Measurements from ENCODE around the gene FBXL17.

Gene FBXL17

GRCh38 chr5:108093186-108093585 lies 288.7 kb downstream of the FBXL17 start:
- Histone ChIP-seq H3K27me3 (ENCODE audit: control insufficient read depth in 1 of 2, insufficient read depth in 2 of 2, low read length in 2 of 2) (no peaks in the 10 kb centered on the region), H3K9me3 (ENCODE audit: control insufficient read depth in 1 of 2, low read length in 2 of 2) (no peaks in the 10 kb centered on the region), H3K4me1 (ENCODE audit: control insufficient read depth in 1 of 2, insufficient read depth in 2 of 2, low read length in 2 of 2) (no peaks in the 10 kb centered on the region), H3K27ac (ENCODE audit: low read depth, low read length) (no peak overlapping the region), H3K4me3 (ENCODE audit: low read depth in 1 of 2, low read length in 2 of 2) (no peak overlapping the region), H3K36me3 (ENCODE audit: control insufficient read depth in 1 of 2, insufficient read depth in 2 of 2, low read length in 2 of 2) (no peaks in the 10 kb centered on the region), H3K9ac (ENCODE audit: low read depth in 1 of 2, low read length in 2 of 2) (no peak overlapping the region)

GRCh38 chr5:108090946-108091345 lies 291.0 kb downstream of the FBXL17 start:
- H3K9ac ChIP-seq (ENCODE audit: low read depth in 1 of 2, low read length in 2 of 2) = no peak overlapping the region
- H3K4me3 ChIP-seq (ENCODE audit: low read depth in 1 of 2, low read length in 2 of 2) = no peak overlapping the region
- H3K4me1 ChIP-seq (ENCODE audit: control insufficient read depth in 1 of 2, insufficient read depth in 2 of 2, low read length in 2 of 2) = no peaks in the 10 kb centered on the region
- H3K36me3 ChIP-seq (ENCODE audit: control insufficient read depth in 1 of 2, insufficient read depth in 2 of 2, low read length in 2 of 2) = no peaks in the 10 kb centered on the region
- no peaks in the 10 kb centered on the region for H3K9me3 ChIP-seq (ENCODE audit: control insufficient read depth in 1 of 2, low read length in 2 of 2)
- no peaks in the 10 kb centered on the region for H3K27me3 ChIP-seq (ENCODE audit: control insufficient read depth in 1 of 2, insufficient read depth in 2 of 2, low read length in 2 of 2)
- H3K27ac ChIP-seq (ENCODE audit: low read depth, low read length) = no peak overlapping the region

DNA sequence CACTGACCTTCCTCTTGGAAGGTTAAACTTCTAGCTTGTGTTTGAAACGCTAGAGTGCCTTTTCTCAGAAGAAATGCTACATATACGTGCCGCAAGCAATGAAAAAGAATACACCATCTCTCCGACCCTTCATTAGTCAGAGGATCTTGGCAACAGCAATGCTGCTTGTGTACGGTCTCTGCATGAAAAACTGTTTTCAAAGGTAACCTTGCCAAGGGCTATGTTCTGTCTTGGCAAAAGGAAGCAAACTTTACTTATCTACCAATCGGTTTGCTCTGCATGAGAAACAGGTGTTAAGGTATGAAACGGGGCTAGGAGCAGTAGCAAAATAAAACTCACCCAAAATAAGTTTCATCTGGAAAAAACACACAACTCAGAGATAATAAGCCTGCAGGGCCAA lies 297.8 kb downstream of the FBXL17 start:
- H3K9ac ChIP-seq (ENCODE audit: low read depth in 1 of 2, low read length in 2 of 2) = no peak overlapping the region
- H3K4me3 ChIP-seq (ENCODE audit: low read depth in 1 of 2, low read length in 2 of 2) = no peak overlapping the region
- no peaks in the 10 kb centered on the region for H3K27me3 ChIP-seq (ENCODE audit: control insufficient read depth in 1 of 2, insufficient read depth in 2 of 2, low read length in 2 of 2)
- no peak overlapping the region for H3K27ac ChIP-seq (ENCODE audit: low read depth, low read length)
- H3K4me1 ChIP-seq (ENCODE audit: control insufficient read depth in 1 of 2, insufficient read depth in 2 of 2, low read length in 2 of 2) = no peaks in the 10 kb centered on the region
- H3K36me3 ChIP-seq (ENCODE audit: control insufficient read depth in 1 of 2, insufficient read depth in 2 of 2, low read length in 2 of 2) = no peaks in the 10 kb centered on the region
- no peaks in the 10 kb centered on the region for H3K9me3 ChIP-seq (ENCODE audit: control insufficient read depth in 1 of 2, low read length in 2 of 2)

- Histone ChIP-seq H3K9ac (ENCODE audit: low read depth in 1 of 2, low read length in 2 of 2) (no peak overlapping the region), H3K36me3 (ENCODE audit: control insufficient read depth in 1 of 2, insufficient read depth in 2 of 2, low read length in 2 of 2) (no peaks in the 10 kb centered on the region)
These were observed 298.7 kb downstream of the FBXL17 start for GRCh38 chr5:108083232-108083631.

GRCh38 chr5:108081707-108082106 lies 300.2 kb downstream of the FBXL17 start:
- Histone ChIP-seq H3K4me1 (ENCODE audit: control insufficient read depth in 1 of 2, insufficient read depth in 2 of 2, low read length in 2 of 2) (no peaks in the 10 kb centered on the region), H3K4me3 (ENCODE audit: low read depth in 1 of 2, low read length in 2 of 2) (no peak overlapping the region), H3K27me3 (ENCODE audit: control insufficient read depth in 1 of 2, insufficient read depth in 2 of 2, low read length in 2 of 2) (no peaks in the 10 kb centered on the region), H3K9ac (ENCODE audit: low read depth in 1 of 2, low read length in 2 of 2) (no peak overlapping the region), H3K9me3 (ENCODE audit: control insufficient read depth in 1 of 2, low read length in 2 of 2) (no peaks in the 10 kb centered on the region), H3K36me3 (ENCODE audit: control insufficient read depth in 1 of 2, insufficient read depth in 2 of 2, low read length in 2 of 2) (no peaks in the 10 kb centered on the region), H3K27ac (ENCODE audit: low read depth, low read length) (no peak overlapping the region)

More at GRCh38 chr5:108083232-108083631, 298.7 kb downstream of the FBXL17 start:
- no peaks in the 10 kb centered on the region for H3K9me3 ChIP-seq (ENCODE audit: control insufficient read depth in 1 of 2, low read length in 2 of 2)
- no peak overlapping the region for H3K27ac ChIP-seq (ENCODE audit: low read depth, low read length)
- H3K27me3 ChIP-seq (ENCODE audit: control insufficient read depth in 1 of 2, insufficient read depth in 2 of 2, low read length in 2 of 2) = no peaks in the 10 kb centered on the region
- no peaks in the 10 kb centered on the region for H3K4me1 ChIP-seq (ENCODE audit: control insufficient read depth in 1 of 2, insufficient read depth in 2 of 2, low read length in 2 of 2)
- H3K4me3 ChIP-seq (ENCODE audit: low read depth in 1 of 2, low read length in 2 of 2) = no peak overlapping the region

DNA sequence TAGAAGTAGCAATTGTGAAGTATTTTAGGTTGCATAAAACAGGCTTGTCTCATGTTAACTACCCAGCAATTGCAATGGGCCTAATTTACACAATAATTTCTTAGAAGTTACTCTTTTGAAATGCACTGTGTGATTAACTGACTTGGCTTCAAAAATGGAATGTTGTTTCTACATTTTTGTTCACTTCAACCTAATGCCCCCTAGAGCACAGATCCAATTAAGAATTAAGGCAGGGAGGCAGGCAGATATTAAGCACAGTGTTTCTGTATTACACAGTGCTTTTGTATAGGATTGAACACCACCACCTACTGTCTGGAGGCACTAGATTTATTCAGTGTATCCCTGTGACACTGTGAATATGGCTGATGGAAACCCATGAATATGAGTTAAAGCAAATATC lies 302.1 kb downstream of the FBXL17 start:
- H3K9me3 ChIP-seq (ENCODE audit: control insufficient read depth in 1 of 2, low read length in 2 of 2) = no peaks in the 10 kb centered on the region
- H3K9ac ChIP-seq (ENCODE audit: low read depth in 1 of 2, low read length in 2 of 2) = no peak overlapping the region
- no peak overlapping the region for H3K4me3 ChIP-seq (ENCODE audit: low read depth in 1 of 2, low read length in 2 of 2)
- no peaks in the 10 kb centered on the region for H3K36me3 ChIP-seq (ENCODE audit: control insufficient read depth in 1 of 2, insufficient read depth in 2 of 2, low read length in 2 of 2)
- no peaks in the 10 kb centered on the region for H3K4me1 ChIP-seq (ENCODE audit: control insufficient read depth in 1 of 2, insufficient read depth in 2 of 2, low read length in 2 of 2)
- H3K27me3 ChIP-seq (ENCODE audit: control insufficient read depth in 1 of 2, insufficient read depth in 2 of 2, low read length in 2 of 2) = no peaks in the 10 kb centered on the region
- H3K27ac ChIP-seq (ENCODE audit: low read depth, low read length) = no peak overlapping the region

DNA sequence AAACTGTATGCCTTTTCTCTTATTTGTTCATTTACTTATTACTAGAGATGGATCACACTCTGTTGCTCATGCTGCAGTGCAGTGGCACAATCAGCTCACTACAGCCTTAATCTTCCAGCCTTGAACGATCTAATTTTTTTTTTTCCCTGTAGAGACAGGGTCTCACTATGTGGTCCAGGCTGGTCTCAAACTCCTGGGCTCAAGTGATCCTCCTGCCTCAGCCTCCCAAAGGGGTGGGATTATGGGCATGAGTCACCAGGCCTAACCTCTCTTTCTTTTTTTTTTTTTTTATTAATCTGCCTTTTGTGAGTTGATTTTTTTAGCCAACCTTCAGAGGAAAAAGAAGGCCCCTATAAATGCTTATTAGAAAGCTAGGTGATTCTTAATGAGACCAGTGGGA lies 303.0 kb downstream of the FBXL17 start:
- no peaks in the 10 kb centered on the region for H3K36me3 ChIP-seq (ENCODE audit: control insufficient read depth in 1 of 2, insufficient read depth in 2 of 2, low read length in 2 of 2)
- H3K9me3 ChIP-seq (ENCODE audit: control insufficient read depth in 1 of 2, low read length in 2 of 2) = peaks cover 0 to under 1% of the 10 kb centered on the region in 2 donors
- no peak overlapping the region for H3K9ac ChIP-seq (ENCODE audit: low read depth in 1 of 2, low read length in 2 of 2)
- H3K27ac ChIP-seq (ENCODE audit: low read depth, low read length) = no peak overlapping the region
- no peaks in the 10 kb centered on the region for H3K27me3 ChIP-seq (ENCODE audit: control insufficient read depth in 1 of 2, insufficient read depth in 2 of 2, low read length in 2 of 2)
- H3K4me1 ChIP-seq (ENCODE audit: control insufficient read depth in 1 of 2, insufficient read depth in 2 of 2, low read length in 2 of 2) = no peaks in the 10 kb centered on the region
- H3K4me3 ChIP-seq (ENCODE audit: low read depth in 1 of 2, low read length in 2 of 2) = no peak overlapping the region

GRCh38 chr5:108078345-108078744 lies 303.6 kb downstream of the FBXL17 start:
- Histone ChIP-seq H3K36me3 (ENCODE audit: control insufficient read depth in 1 of 2, insufficient read depth in 2 of 2, low read length in 2 of 2) (no peaks in the 10 kb centered on the region), H3K27me3 (ENCODE audit: control insufficient read depth in 1 of 2, insufficient read depth in 2 of 2, low read length in 2 of 2) (no peaks in the 10 kb centered on the region), H3K4me1 (ENCODE audit: control insufficient read depth in 1 of 2, insufficient read depth in 2 of 2, low read length in 2 of 2) (no peaks in the 10 kb centered on the region), H3K9me3 (ENCODE audit: control insufficient read depth in 1 of 2, low read length in 2 of 2) (peaks cover 0 to 2% of the 10 kb centered on the region in 2 donors), H3K27ac (ENCODE audit: low read depth, low read length) (no peak overlapping the region), H3K4me3 (ENCODE audit: low read depth in 1 of 2, low read length in 2 of 2) (no peak overlapping the region), H3K9ac (ENCODE audit: low read depth in 1 of 2, low read length in 2 of 2) (no peak overlapping the region)

GRCh38 chr5:108074626-108075025 lies 307.3 kb downstream of the FBXL17 start:
- no peak overlapping the region for H3K27ac ChIP-seq (ENCODE audit: low read depth, low read length)
- no peaks in the 10 kb centered on the region for H3K27me3 ChIP-seq (ENCODE audit: control insufficient read depth in 1 of 2, insufficient read depth in 2 of 2, low read length in 2 of 2)
- no peaks in the 10 kb centered on the region for H3K36me3 ChIP-seq (ENCODE audit: control insufficient read depth in 1 of 2, insufficient read depth in 2 of 2, low read length in 2 of 2)
- no peak overlapping the region for H3K9ac ChIP-seq (ENCODE audit: low read depth in 1 of 2, low read length in 2 of 2)
- H3K4me1 ChIP-seq (ENCODE audit: control insufficient read depth in 1 of 2, insufficient read depth in 2 of 2, low read length in 2 of 2) = no peaks in the 10 kb centered on the region
- peaks cover 0 to 2% of the 10 kb centered on the region in 2 donors for H3K9me3 ChIP-seq (ENCODE audit: control insufficient read depth in 1 of 2, low read length in 2 of 2)
- no peak overlapping the region for H3K4me3 ChIP-seq (ENCODE audit: low read depth in 1 of 2, low read length in 2 of 2)

DNA sequence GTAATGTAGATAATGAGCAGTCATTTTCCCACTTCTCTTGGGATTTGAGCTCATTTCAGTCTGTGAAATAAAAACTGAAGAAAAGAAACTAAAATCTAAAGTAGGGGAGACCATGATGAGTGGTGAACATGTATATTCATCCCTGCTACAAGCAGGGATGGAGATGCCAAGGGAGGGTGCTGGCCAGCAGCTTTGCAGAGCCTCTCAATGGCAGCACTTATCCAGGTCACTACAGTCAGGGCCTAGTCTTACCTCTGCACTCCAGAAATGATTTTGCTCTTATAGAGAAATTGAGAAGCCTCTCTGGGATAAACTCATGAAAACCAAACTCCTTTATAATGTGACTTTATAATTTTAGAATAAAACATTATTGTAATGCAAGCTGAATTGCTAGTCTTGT lies 317.6 kb downstream of the FBXL17 start:
- Histone ChIP-seq H3K4me1 (ENCODE audit: control insufficient read depth in 1 of 2, insufficient read depth in 2 of 2, low read length in 2 of 2) (no peaks in the 10 kb centered on the region), H3K36me3 (ENCODE audit: control insufficient read depth in 1 of 2, insufficient read depth in 2 of 2, low read length in 2 of 2) (no peaks in the 10 kb centered on the region), H3K9ac (ENCODE audit: low read depth in 1 of 2, low read length in 2 of 2) (no peak overlapping the region), H3K9me3 (ENCODE audit: control insufficient read depth in 1 of 2, low read length in 2 of 2) (no peaks in the 10 kb centered on the region), H3K4me3 (ENCODE audit: low read depth in 1 of 2, low read length in 2 of 2) (no peak overlapping the region), H3K27ac (ENCODE audit: low read depth, low read length) (no peak overlapping the region), H3K27me3 (ENCODE audit: control insufficient read depth in 1 of 2, insufficient read depth in 2 of 2, low read length in 2 of 2) (no peaks in the 10 kb centered on the region)

DNA sequence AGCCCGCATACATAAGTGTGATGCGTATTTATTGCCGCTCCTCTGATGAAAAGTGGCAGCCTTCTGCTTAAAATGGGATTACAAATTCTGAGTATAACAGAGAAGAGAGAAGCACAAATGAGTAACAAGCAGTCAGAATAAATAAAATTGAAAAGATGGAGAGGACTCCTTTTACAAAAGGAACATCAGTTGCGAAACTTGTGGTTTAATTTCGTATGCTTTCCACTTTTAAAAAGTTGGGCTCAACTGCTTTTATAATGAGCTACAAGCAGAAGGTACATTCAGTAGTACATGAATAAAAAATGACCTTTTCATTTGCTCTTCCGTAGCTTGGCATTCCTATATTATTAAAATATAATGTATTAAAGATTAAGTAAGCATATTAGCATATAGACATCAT lies 320.0 kb downstream of the FBXL17 start:
- H3K4me3 ChIP-seq (ENCODE audit: low read depth in 1 of 2, low read length in 2 of 2) = no peak overlapping the region
- H3K4me1 ChIP-seq (ENCODE audit: control insufficient read depth in 1 of 2, insufficient read depth in 2 of 2, low read length in 2 of 2) = no peaks in the 10 kb centered on the region
- no peaks in the 10 kb centered on the region for H3K27me3 ChIP-seq (ENCODE audit: control insufficient read depth in 1 of 2, insufficient read depth in 2 of 2, low read length in 2 of 2)
- no peaks in the 10 kb centered on the region for H3K9me3 ChIP-seq (ENCODE audit: control insufficient read depth in 1 of 2, low read length in 2 of 2)
- H3K36me3 ChIP-seq (ENCODE audit: control insufficient read depth in 1 of 2, insufficient read depth in 2 of 2, low read length in 2 of 2) = no peaks in the 10 kb centered on the region
- no peak overlapping the region for H3K27ac ChIP-seq (ENCODE audit: low read depth, low read length)
- H3K9ac ChIP-seq (ENCODE audit: low read depth in 1 of 2, low read length in 2 of 2) = no peak overlapping the region

All from duodenal mucosa (tissue), 2 donors.